ENCODE data around the gene RHOXF2B.

The RHOXF2B gene

DNA sequence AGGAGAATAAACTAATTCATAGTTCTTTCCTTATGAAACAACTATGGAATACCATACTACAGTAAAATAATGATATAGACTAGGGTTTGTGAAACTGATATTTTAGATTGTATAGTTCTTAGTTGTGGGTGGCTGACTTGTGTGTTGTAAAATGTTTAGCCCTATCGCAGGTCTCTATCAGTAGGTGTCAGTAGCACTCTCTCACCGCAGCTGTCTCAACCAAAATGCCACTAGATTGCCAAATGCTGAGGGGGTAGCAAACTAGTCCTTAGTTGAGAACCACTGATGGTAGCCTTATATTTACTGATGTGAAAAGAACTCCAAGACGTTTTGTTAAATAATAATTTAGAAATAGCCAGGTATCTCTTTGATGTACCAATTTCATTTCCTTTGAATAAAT is 48.1 kb downstream of the RHOXF2B start:
- no peak for DNase-seq (ENCODE audit: low spot score)
- in situ Hi-C loops (cut with MboI; ENCODE audit: low sequenced_read_pairs, unreplicated experiment), result no loop called here
- TF ChIP-seq, protein P1, sequence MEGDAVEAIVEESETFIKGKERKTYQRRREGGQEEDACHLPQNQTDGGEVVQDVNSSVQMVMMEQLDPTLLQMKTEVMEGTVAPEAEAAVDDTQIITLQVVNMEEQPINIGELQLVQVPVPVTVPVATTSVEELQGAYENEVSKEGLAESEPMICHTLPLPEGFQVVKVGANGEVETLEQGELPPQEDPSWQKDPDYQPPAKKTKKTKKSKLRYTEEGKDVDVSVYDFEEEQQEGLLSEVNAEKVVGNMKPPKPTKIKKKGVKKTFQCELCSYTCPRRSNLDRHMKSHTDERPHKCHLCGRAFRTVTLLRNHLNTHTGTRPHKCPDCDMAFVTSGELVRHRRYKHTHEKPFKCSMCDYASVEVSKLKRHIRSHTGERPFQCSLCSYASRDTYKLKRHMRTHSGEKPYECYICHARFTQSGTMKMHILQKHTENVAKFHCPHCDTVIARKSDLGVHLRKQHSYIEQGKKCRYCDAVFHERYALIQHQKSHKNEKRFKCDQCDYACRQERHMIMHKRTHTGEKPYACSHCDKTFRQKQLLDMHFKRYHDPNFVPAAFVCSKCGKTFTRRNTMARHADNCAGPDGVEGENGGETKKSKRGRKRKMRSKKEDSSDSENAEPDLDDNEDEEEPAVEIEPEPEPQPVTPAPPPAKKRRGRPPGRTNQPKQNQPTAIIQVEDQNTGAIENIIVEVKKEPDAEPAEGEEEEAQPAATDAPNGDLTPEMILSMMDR (IDR thresholded peaks at IDR 0.05; ENCODE audit: borderline replicate concordance, control extremely low read depth, extremely low read depth, insufficient read depth, missing control alignments), result no peak

DNA sequence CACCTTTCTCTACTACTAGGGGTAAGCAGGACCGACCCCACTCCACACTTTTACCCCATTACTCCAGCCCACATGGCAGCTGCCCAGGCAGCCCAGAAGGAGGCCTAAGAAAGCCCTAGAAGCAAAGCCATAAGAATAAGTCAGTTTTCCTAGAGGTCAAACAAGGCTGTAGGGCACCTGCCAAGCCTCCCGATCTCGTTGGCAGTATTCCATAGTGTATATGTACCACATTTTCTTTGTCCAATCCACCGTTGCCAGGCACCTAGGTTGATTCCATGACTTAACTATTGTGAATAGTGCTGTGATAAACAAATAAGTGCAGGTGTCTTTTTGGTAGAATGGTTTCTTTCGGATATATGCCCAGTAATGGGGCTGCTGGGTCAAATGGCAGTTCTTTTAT is 54.2 kb downstream of the RHOXF2B start:
- no peak for DNase-seq (ENCODE audit: low spot score)
- in situ Hi-C loops (cut with MboI; ENCODE audit: low sequenced_read_pairs, unreplicated experiment), result no loop called here
- TF ChIP-seq, protein P1 (IDR thresholded peaks at IDR 0.05; ENCODE audit: borderline replicate concordance, control extremely low read depth, extremely low read depth, insufficient read depth, missing control alignments), result no peak

DNA sequence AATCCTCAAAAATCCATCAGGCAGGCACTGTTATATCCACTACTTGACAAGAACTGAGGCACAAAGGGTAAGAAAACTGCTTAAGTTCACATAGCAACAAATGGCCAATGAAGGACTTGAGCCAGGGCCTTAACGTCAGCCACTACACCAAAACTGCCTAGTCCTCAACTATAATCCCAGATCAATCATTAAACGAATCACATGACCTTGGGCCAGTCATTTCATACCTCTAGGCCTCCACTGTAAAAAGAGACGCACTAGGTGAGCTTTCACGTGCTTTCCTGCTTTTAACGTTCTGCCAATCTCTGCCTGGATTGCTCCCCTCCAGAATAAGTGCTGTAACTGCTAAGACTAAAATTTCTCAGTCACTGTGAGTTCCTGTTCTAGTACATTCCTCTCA is 54.7 kb downstream of the RHOXF2B start:
- TF ChIP-seq, protein P1 (IDR thresholded peaks at IDR 0.05; ENCODE audit: borderline replicate concordance, control extremely low read depth, extremely low read depth, insufficient read depth, missing control alignments), result no peak
- in situ Hi-C loops (cut with MboI; ENCODE audit: low sequenced_read_pairs, unreplicated experiment), result no loop called here

More for the DNA sequence above, 54.7 kb downstream of the RHOXF2B start:
- no peak for DNase-seq (ENCODE audit: low spot score)

Measured in GM13976 (cell line).